Stimulated activated CD4-positive, alpha-beta T cell treated with anti-CD3 and anti-CD28 coated beads, Interleukin-12 subunit alpha, Interleukin-12 subunit beta, amount 100 ng/mL, for 48 hours (primary cell): ENCODE results near the gene DNM1L.

Experiments
- DNase-seq, 3 donors: peaks; one replicate each; pipeline ENCODE4 v3.0.0-alpha.2; 2020; ENCODE audit warnings: low read depth in 2 of 3, low spot score in 1 of 3

The DNM1L gene

DNA sequence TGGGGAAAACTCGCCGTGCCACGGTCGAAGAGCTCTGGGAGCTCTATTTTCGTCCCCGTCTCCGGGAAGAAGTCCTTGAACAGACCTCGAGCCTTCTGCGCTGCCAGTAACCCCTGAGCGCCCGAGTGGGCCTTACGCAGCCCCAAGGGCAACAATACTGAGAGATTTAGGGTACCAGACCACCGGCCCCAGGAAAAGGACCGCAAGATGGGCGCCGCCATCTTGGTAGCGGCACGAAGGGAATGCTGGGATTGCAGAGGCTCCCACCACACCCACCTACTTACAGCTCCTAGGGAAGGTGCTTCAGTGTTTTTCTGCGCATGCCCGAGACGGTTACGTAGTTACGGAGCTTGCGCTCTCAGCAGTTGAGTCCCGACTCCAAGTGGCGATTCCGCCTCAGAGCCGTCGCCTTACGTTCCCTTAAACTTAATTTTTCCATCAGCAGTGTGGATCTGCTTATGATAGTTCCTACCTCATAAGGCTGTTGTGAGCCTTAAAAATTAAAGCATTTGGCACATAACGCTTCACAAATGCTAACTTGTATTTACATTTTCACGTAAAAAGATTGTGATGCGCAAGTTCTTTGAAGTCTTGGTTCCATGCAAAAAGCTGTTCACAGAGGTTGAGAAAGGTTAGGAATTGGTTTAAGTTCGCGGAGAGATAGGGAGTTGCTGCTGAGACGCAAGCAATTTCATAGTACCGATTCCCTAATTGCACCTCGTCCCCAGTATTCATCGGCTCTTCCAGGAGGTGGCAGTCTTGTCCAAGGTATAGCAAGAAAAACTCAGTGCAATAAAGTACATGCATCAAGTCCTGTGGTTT lies 76.8 kb downstream of the DNM1L start, which contains the start of gene YARS2:
YARS2 (minus strand) TSS at position 244 of the 822 bp plus-strand sequence; CDS start at position 221, 23 bp downstream.
- DNase-seq, result peak; percentile 76 to 85 (median 83)

DNA sequence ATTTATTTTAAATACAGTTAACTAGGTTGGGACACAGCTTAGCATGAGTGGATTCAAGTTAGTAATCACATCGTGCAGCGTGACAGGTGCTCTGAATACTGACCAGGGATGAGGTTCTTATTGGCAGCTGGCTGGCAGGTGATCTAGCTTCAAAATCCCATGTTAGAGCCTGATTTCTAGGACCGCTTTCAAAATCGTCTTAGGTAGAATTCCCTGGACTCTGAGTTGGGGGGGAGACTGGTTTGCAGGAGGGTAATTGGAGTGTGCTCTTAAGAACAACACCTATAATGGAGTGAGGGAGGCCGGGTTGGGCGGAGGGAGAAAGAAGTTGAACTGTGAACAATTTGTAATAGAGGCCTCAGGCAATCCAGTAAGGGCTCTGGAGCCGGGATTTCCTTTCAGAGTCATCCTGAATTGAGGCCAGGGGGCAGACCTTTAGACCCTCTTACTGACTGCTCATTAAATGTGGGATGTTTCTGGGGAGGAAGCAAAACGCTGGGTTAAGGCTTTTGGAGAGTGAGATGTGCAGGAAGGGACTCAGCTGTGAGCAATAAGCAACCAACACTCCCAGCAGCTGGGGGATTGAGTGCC lies 77.5 kb downstream of the DNM1L start:
- no peak for DNase-seq

- no peak for DNase-seq
Measured at GRCh38 chr12:32757157-32757556, 78.1 kb downstream of the DNM1L start.

DNA sequence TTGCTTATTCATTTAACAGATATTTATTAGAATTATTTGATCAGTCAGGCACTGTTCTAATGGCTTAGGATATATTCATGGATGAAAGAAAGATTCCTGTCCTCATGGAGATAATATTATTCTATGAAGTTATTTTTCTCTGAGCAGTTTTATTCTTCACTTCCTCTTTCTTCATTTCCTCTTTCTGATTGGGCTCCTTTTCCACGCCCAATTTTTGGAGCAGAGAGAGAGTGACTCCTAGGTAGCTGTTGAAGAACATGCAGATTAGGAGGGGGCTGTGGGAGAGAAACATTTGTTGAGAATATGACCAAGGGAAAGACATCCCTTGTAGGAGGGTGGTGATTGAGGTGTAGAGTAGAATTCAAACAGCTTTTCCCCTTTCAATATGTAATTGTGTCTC lies 82.6 kb downstream of the DNM1L start:
- no peak for DNase-seq

- no peak for DNase-seq
Measured at GRCh38 chr12:32765906-32766305, 86.8 kb downstream of the DNM1L start.

GRCh38 chr12:32768518-32768917 lies 89.4 kb downstream of the DNM1L start:
- DNase-seq, result no peak

- no peak for DNase-seq
Measured at GRCh38 chr12:32770141-32770540, 91.0 kb downstream of the DNM1L start.

GRCh38 chr12:32773691-32774090 lies 94.6 kb downstream of the DNM1L start:
- no peak for DNase-seq

- no peak for DNase-seq
Measured at GRCh38 chr12:32776258-32776657, 97.2 kb downstream of the DNM1L start.

GRCh38 chr12:32777159-32777558 lies 98.1 kb downstream of the DNM1L start:
- no peak for DNase-seq

DNA sequence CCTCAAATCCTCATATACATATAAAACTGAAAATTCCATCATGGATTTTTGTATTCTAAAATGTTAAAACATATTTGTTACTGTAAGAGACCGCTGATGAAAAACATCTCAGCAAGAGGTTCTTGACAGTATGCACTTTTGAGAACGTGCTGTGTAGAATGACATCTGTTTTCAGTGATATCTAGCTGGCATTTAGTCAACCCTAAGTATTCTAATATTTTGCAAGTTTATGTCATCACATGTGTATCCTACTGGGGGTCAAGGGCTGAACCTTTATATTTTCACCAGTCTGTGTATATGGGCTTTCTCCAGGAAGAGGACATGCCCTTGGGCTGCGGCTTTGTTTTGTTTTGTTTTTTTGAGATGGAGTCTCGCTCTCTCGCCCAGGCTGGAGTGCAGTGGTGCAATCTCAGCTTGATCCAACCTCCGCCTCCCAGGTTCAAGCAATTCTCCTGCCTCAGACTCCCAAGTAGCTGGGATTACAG lies 98.6 kb downstream of the DNM1L start:
- no peak for DNase-seq

DNA sequence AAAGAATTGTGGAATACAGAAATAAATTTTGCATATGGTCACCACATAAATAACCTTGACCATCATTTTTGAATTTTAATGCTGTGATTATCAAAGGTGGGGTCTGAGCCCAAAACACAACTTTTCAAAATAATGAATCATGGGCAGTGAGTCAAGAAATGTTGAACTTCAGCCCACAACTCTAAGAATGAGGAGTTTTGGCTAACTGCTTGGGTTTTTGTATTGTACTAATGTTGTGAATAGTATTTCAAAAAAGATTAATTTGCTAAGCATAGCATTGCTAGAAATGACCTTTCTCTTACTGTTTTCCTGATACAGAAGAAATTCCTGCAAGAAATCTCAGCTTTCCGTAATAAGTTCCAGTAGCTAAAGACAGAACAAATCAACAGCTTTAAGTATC lies 101.0 kb downstream of the DNM1L start:
- no peak for DNase-seq

- no peak for DNase-seq
Measured at GRCh38 chr12:32783029-32783428, 103.9 kb downstream of the DNM1L start.

DNA sequence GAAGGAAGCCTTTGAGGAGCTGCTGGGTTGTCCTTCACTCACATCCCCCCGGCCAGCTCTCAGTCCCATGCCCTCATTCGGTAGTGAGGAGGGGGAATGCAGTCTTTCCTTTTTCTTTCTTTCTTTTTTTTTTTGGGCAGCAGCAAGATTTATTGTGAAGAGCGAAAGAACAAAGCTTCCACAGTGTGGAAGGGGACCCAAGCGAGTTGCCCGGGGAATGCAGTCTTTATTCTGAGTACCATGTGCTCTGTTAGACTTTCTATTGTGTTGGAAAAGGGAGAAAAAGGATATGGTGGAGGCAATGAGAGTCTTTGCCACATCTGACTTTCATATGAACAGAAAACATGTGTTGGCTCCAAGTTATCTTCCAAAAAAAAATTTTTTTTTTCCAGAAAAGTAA lies 106.5 kb downstream of the DNM1L start:
- no peak for DNase-seq

DNA sequence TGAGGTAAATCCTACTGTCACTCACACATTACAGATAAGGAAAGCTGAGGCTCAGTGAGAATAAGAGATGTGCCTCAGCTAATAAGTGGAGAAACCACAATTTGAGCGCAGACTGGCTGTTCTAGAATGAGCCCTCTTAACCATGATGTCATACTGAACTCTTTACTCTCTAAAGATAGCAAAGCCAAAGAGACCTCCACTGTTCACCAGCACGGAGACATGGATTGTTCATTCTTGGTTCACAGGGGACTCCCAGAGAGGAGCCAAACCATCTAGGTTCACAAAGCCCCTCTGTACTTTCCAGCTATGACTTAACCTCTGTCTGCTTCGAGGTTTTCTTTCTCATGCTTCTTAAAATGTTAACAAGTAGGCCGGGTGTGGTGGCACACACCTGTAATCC lies 109.3 kb downstream of the DNM1L start:
- no peak for DNase-seq

DNA sequence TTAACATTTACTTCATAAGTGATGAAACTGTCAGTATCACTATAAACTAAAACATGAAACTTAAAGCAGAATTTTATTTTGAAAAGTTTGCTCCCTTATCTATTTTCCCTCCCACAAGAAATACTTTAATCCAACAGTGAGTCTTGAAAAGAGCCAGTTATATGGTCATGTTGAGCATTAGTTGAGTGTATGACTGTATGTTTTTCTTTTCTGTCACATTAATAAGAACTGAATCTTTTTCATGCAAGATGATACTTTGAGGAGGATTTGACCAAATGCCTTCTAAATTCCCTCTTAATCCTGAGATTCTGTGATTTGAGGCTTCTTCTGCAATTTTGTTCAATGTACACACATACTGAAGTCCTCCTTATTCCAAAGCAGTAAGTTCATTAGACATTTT lies 110.3 kb downstream of the DNM1L start:
- DNase-seq, result no peak

- DNase-seq, result no peak
Measured at GRCh38 chr12:32789916-32790315, 110.8 kb downstream of the DNM1L start.

- DNase-seq, result no peak
Measured at GRCh38 chr12:32794281-32794680, 115.2 kb downstream of the DNM1L start.
